ENCODE measurements around the gene MGME1. TPM values are rescaled to one million over a fixed set of nuclear protein-coding genes. Genes with fewer than 3 reads are reported as not detected.
A peak's percentile ranks its signal among the peaks of the same experiment; 100 is the strongest.

Gene MGME1
- total RNA-seq, 1 experiment from 2014 or later = 15.1 TPM

DNA sequence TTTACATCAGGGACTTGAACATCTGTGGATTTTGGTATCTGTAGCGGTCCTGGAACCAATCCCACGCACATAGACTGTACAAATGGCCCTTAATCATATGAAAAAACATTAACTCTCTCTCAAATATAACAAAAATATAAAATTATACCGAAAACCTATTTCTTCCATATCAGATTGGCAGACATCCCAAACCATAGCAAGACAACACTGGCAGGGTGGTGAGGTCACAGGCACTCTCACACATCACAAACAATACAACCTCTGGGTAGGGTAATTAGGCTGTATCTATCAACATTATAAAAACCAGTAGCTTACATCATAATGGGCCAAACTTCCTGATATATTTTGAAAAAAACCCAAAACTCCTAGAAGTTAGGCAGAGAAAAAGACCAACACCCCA is 48.0 kb downstream of the MGME1 start:
- no TSS peak for BruUV-seq (replicated peaks)
- Histone ChIP-seq H3K36me3 (ENCODE audit: low read depth, low read length) (peaks cover 4% of the 10 kb centered on the region; the same call in 1 of the 2 replicates), H3K9me3 (ENCODE audit: low read length) (no peaks in the 10 kb centered on the region), H3K27me3 (ENCODE audit: low read length) (no peaks in the 10 kb centered on the region), H4K20me1 (ENCODE audit: low read length) (no peaks in the 10 kb centered on the region), H3K27ac (ENCODE audit: low read length) (no peak overlapping the region), H3K4me3 (ENCODE audit: low read length) (no peak overlapping the region), H3K4me2 (ENCODE audit: low read length) (no peak overlapping the region), H3K9me2 (replicated peaks; ENCODE audit: low read length) (no peaks in the 10 kb centered on the region), H3K79me2 (ENCODE audit: low read length) (no peaks in the 10 kb centered on the region), H3K9ac (ENCODE audit: low read length) (no peak overlapping the region), H3K4me1 (ENCODE audit: insufficient read depth, low read length) (no peaks in the 10 kb centered on the region), H3F3A (ENCODE audit: low read length, unreplicated experiment) (no peaks in the 10 kb centered on the region), H2AFZ (ENCODE audit: low read length) (no peak overlapping the region)
- TF ChIP-seq CTCF (conservative IDR thresholded peaks at IDR 0.05; ENCODE audit: low read depth, low read length) (no peak), EZH2 (IDR thresholded peaks at IDR 0.05; ENCODE audit: low read length, unreplicated experiment) (no peak), EZH2phosphoT487 (IDR thresholded peaks at IDR 0.05; ENCODE audit: borderline replicate concordance, low read length) (no peak)
- ChIA-PET CTCF (interaction anchor here (0.6 kb wide), 1 partner anchor 59 kb away, joined by 5 read pairs; no protein-coding TSS in a partner anchor), POLR2A (ENCODE audit: unreplicated experiment) (no interaction called here)
- intact Hi-C loops (cut with micrococcal nuclease) = no loop called here
- ATAC-seq = no peak
- DNase-seq = no peak

- ChIA-PET POLR2A (ENCODE audit: unreplicated experiment) (no interaction called here), CTCF (no interaction called here)
- no peak overlapping the region for H3K4me2 ChIP-seq (ENCODE audit: low read length)
- H3K27ac ChIP-seq (ENCODE audit: low read length) = no peak overlapping the region
- H3K9me3 ChIP-seq (ENCODE audit: low read length) = no peaks in the 10 kb centered on the region
- no peaks in the 10 kb centered on the region for H3K27me3 ChIP-seq (ENCODE audit: low read length)
- H2AFZ ChIP-seq (ENCODE audit: low read length) = no peak overlapping the region
- intact Hi-C loops (cut with micrococcal nuclease) = no loop called here
- H3K36me3 ChIP-seq (ENCODE audit: low read depth, low read length) = peaks cover 15% of the 10 kb centered on the region
- BruUV-seq (replicated peaks) = no TSS peak
- DNase-seq = no peak
- no peaks in the 10 kb centered on the region for H3K4me1 ChIP-seq (ENCODE audit: insufficient read depth, low read length)
- H3K9me2 ChIP-seq (replicated peaks; ENCODE audit: low read length) = no peaks in the 10 kb centered on the region
- no peak overlapping the region for H3K9ac ChIP-seq (ENCODE audit: low read length)
- TF ChIP-seq EZH2 (IDR thresholded peaks at IDR 0.05; ENCODE audit: low read length, unreplicated experiment) (no peak), EZH2phosphoT487 (IDR thresholded peaks at IDR 0.05; ENCODE audit: borderline replicate concordance, low read length) (no peak), CTCF (conservative IDR thresholded peaks at IDR 0.05; ENCODE audit: low read depth, low read length) (no peak)
- H3K4me3 ChIP-seq (ENCODE audit: low read length) = no peak overlapping the region
- no peak for ATAC-seq
- no peaks in the 10 kb centered on the region for H4K20me1 ChIP-seq (ENCODE audit: low read length)
- H3K79me2 ChIP-seq (ENCODE audit: low read length) = no peaks in the 10 kb centered on the region
- H3F3A ChIP-seq (ENCODE audit: low read length, unreplicated experiment) = no peaks in the 10 kb centered on the region
Observed at GRCh38 chr20:18018100-18018499, 49.3 kb downstream of the MGME1 start.

DNA sequence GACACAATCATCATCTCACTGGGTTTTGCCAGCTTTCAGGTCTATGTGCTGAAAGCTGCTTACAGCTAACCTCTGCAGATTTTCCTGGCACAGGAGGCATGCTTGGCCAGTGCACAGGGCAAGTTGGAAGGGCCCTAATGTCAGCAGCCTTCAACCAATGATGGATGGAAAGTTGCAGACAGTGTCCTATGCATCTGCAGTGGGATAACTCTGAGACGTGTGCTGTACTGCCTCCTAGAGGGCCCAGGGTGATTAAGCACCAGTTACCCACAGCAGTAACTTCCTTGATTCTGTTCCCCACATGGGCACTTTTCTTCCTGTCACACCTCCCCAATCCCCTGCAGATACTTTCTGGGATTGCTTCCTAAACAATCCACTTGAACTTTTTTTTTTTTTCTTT is 50.2 kb downstream of the MGME1 start:
- peak; percentile 23 for DNase-seq
- no peak overlapping the region for H2AFZ ChIP-seq (ENCODE audit: low read length)
- no peaks in the 10 kb centered on the region for H3F3A ChIP-seq (ENCODE audit: low read length, unreplicated experiment)
- no peaks in the 10 kb centered on the region for H4K20me1 ChIP-seq (ENCODE audit: low read length)
- no peak overlapping the region for H3K4me3 ChIP-seq (ENCODE audit: low read length)
- H3K27ac ChIP-seq (ENCODE audit: low read length) = no peak overlapping the region
- no peaks in the 10 kb centered on the region for H3K79me2 ChIP-seq (ENCODE audit: low read length)
- ATAC-seq = peak; percentile 61
- CTCF ChIA-PET = no interaction called here
- no peaks in the 10 kb centered on the region for H3K9me3 ChIP-seq (ENCODE audit: low read length)
- POLR2A ChIA-PET (ENCODE audit: unreplicated experiment) = no interaction called here
- H3K4me2 ChIP-seq (ENCODE audit: low read length) = no peak overlapping the region
- H3K9me2 ChIP-seq (replicated peaks; ENCODE audit: low read length) = no peaks in the 10 kb centered on the region
- H3K27me3 ChIP-seq (ENCODE audit: low read length) = no peaks in the 10 kb centered on the region
- intact Hi-C loops (cut with micrococcal nuclease) = no loop called here
- TF ChIP-seq EZH2 (IDR thresholded peaks at IDR 0.05; ENCODE audit: low read length, unreplicated experiment) (no peak), CTCF (conservative IDR thresholded peaks at IDR 0.05; ENCODE audit: low read depth, low read length) (peak; percentile 50)
- BruUV-seq (replicated peaks) = no TSS peak
- no peak overlapping the region for H3K9ac ChIP-seq (ENCODE audit: low read length)
- no peaks in the 10 kb centered on the region for H3K4me1 ChIP-seq (ENCODE audit: insufficient read depth, low read length)
- H3K36me3 ChIP-seq (ENCODE audit: low read depth, low read length) = peaks cover 19% of the 10 kb centered on the region
